ENCODE data around the gene TLL1. TPM values are rescaled to one million over a fixed set of nuclear protein-coding genes. Genes with fewer than 3 reads are reported as not detected.
A peak's percentile ranks its signal among the peaks of the same experiment; 100 is the strongest.

Gene TLL1
- total RNA-seq, 1 donor from 2014 or later: 7.9 TPM

GRCh38 chr4:166087569-166087968, 214.5 kb downstream of the TLL1 start:
- Histone ChIP-seq H3K9me3 (no peaks in the 10 kb centered on the region), H3K4me1 (no peaks in the 10 kb centered on the region), H3K4me3 (no peak overlapping the region), H3K36me3 (no peaks in the 10 kb centered on the region), H3K27ac (no peak overlapping the region), H3K27me3 (no peaks in the 10 kb centered on the region)
- DNase-seq (ENCODE audit: extremely low spot score in 2 of 2): no peak
- intact Hi-C loops (cut with DNase I): no loop called here
- TF ChIP-seq CTCF (IDR thresholded peaks at IDR 0.05) (no peak), POLR2AphosphoS5 (IDR thresholded peaks at IDR 0.05; ENCODE audit: insufficient read depth in 1 of 2, low read depth in 1 of 2) (no peak), POLR2A (IDR thresholded peaks at IDR 0.05) (no peak)

GRCh38 chr4:166088576-166088975, 215.5 kb downstream of the TLL1 start:
- H3K4me3 ChIP-seq: no peak overlapping the region
- no peaks in the 10 kb centered on the region for H3K27me3 ChIP-seq
- intact Hi-C loops (cut with DNase I): no loop called here
- no peak for DNase-seq (ENCODE audit: extremely low spot score in 2 of 2)
- TF ChIP-seq POLR2A (IDR thresholded peaks at IDR 0.05): no peak
- no peak for TF ChIP-seq CTCF (IDR thresholded peaks at IDR 0.05)
- no peak for TF ChIP-seq POLR2AphosphoS5 (IDR thresholded peaks at IDR 0.05; ENCODE audit: insufficient read depth in 1 of 2, low read depth in 1 of 2)
- no peaks in the 10 kb centered on the region for H3K4me1 ChIP-seq
- H3K9me3 ChIP-seq: no peaks in the 10 kb centered on the region
- H3K27ac ChIP-seq: no peak overlapping the region
- no peaks in the 10 kb centered on the region for H3K36me3 ChIP-seq

GRCh38 chr4:166091146-166091545, 218.1 kb downstream of the TLL1 start:
- TF ChIP-seq POLR2AphosphoS5 (IDR thresholded peaks at IDR 0.05; ENCODE audit: insufficient read depth in 1 of 2, low read depth in 1 of 2) (no peak), CTCF (IDR thresholded peaks at IDR 0.05) (no peak), POLR2A (IDR thresholded peaks at IDR 0.05) (no peak)
- no peaks in the 10 kb centered on the region for H3K4me1 ChIP-seq
- no peaks in the 10 kb centered on the region for H3K27me3 ChIP-seq
- H3K36me3 ChIP-seq: no peaks in the 10 kb centered on the region
- no peaks in the 10 kb centered on the region for H3K9me3 ChIP-seq
- no peak overlapping the region for H3K4me3 ChIP-seq
- intact Hi-C loops (cut with DNase I): loop anchor here (5.0 kb wide), 1 partner anchor 559 kb away; no protein-coding TSS in a partner anchor
- no peak overlapping the region for H3K27ac ChIP-seq
- no peak for DNase-seq (ENCODE audit: extremely low spot score in 2 of 2)

- Histone ChIP-seq H3K4me3 (no peak overlapping the region), H3K27ac (no peak overlapping the region), H3K4me1 (no peaks in the 10 kb centered on the region), H3K9me3 (no peaks in the 10 kb centered on the region), H3K27me3 (no peaks in the 10 kb centered on the region), H3K36me3 (no peaks in the 10 kb centered on the region)
- DNase-seq (ENCODE audit: extremely low spot score in 2 of 2): no peak
- intact Hi-C loops (cut with DNase I): loop anchor here (5.0 kb wide), 1 partner anchor 560 kb away; no protein-coding TSS in a partner anchor
- TF ChIP-seq CTCF (IDR thresholded peaks at IDR 0.05) (peak; percentile 38 to 60 (median 57)), POLR2AphosphoS5 (IDR thresholded peaks at IDR 0.05; ENCODE audit: insufficient read depth in 1 of 2, low read depth in 1 of 2) (no peak)
These were observed 219.0 kb downstream of the TLL1 start for GRCh38 chr4:166091912-166092510.

- intact Hi-C loops (cut with DNase I): loop anchor here (5.0 kb wide), 1 partner anchor 561 kb away; no protein-coding TSS in a partner anchor
- no peak overlapping the region for H3K27ac ChIP-seq
- TF ChIP-seq POLR2A (IDR thresholded peaks at IDR 0.05): no peak
- no peak for TF ChIP-seq POLR2AphosphoS5 (IDR thresholded peaks at IDR 0.05; ENCODE audit: insufficient read depth in 1 of 2, low read depth in 1 of 2)
- no peak for TF ChIP-seq CTCF (IDR thresholded peaks at IDR 0.05)
These were observed 219.8 kb downstream of the TLL1 start for GRCh38 chr4:166092797-166093290.

More at GRCh38 chr4:166092797-166093290, 219.8 kb downstream of the TLL1 start:
- DNase-seq (ENCODE audit: extremely low spot score in 2 of 2): no peak
- no peaks in the 10 kb centered on the region for H3K27me3 ChIP-seq
- H3K9me3 ChIP-seq: no peaks in the 10 kb centered on the region
- no peaks in the 10 kb centered on the region for H3K36me3 ChIP-seq
- H3K4me1 ChIP-seq: no peaks in the 10 kb centered on the region
- no peak overlapping the region for H3K4me3 ChIP-seq

Measured in vagina (tissue), 2 donors.